Mononuclear cell (primary cell): ENCODE results near the gene RAD23A. TPM values are rescaled to one million over a fixed set of nuclear protein-coding genes. Genes with fewer than 3 reads are reported as not detected.

Experiments
- H3K27me3 ChIP-seq: 2 replicates; pipeline ENCODE4 v1.6.0; 2011; ENCODE audit warnings: low read length, control low read depth; ENCODE audit not compliant: insufficient read depth
- H3K4me1 ChIP-seq: 2 replicates; pipeline ENCODE4 v1.5.1; 2011; ENCODE audit warnings: mild to moderate bottlenecking, low read length, control low read depth; ENCODE audit not compliant: insufficient read depth
- H3K4me3 ChIP-seq: 2 replicates; pipeline ENCODE4 v1.5.1; 2011; ENCODE audit warnings: mild to moderate bottlenecking, low read length, moderate library complexity
- H3K9me3 ChIP-seq: 2 replicates; pipeline ENCODE4 v1.5.1; 2011; ENCODE audit warnings: low read depth, mild to moderate bottlenecking, control low read depth, low read length
- total RNA-seq: library from RNA; depleted of rRNA; stranded (reverse); fragments of >200 nt; gene quantifications from one replicate; pipeline ENCODE4 v1.2.3, GENCODE V29; 2012

RAD23A gene
- total RNA-seq, 1 donor: 48.8 TPM

DNA sequence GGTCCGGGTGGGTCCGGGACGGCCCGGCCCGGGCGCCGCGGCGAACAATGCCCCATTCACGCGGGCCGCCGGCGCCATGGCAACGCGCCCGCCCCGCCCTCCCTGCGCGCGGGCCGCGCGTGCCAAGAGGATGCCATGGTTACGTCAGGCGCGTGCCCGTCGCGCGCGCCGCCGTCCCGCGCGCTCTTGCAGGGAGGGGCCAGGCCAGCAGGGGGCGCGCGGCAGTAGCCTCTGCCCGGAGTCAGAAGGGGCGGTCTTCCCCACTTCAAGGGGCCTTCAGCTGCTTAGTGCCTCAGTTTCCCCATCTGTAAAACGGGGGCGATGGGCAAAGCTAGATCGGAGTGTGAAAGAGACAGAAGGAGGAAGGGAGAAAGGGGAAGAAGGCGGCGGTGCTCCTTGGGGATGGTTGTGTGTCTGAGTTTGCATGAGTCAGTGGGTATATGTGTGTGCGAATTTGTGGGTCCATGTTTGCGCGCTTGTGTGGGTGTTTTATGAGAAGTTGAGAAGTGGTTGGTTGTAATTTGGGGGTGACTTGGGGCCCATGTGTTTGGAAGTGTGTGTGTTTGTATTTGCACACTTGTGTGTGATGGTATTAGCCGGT is 38.0 kb downstream of the RAD23A start:
- no peak overlapping the region for H3K4me3 ChIP-seq
- no peaks in the 10 kb centered on the region for H3K27me3 ChIP-seq
- H3K9me3 ChIP-seq: no peaks in the 10 kb centered on the region
- peaks cover 25% of the 10 kb centered on the region for H3K4me1 ChIP-seq

DNA sequence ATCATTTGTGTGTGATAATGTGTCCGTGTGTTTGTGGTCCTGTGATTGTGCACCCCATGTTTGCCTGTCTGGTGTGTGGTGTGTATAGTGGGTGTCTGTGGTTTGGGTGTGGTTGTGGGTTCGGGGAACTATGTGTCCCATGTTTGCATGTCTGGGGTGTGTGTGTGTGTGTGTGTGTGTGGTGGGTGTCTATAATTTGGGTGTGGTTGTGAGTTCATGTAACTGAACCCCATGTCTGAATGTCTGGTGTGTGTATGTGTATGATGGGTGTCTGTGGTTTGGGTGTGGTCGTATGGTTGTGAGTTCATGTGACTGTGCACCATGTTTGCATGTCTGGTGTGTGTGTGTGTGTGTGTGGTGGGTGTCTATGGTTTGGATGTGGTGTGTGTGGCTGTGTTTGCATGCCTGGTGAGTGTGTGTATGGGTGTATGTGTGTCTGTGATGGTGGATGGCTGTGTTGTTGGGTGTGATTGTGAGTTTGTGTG is 38.5 kb downstream of the RAD23A start:
- Histone ChIP-seq H3K9me3 (no peaks in the 10 kb centered on the region), H3K4me1 (peaks cover 25% of the 10 kb centered on the region), H3K4me3 (no peak overlapping the region), H3K27me3 (no peaks in the 10 kb centered on the region)

DNA sequence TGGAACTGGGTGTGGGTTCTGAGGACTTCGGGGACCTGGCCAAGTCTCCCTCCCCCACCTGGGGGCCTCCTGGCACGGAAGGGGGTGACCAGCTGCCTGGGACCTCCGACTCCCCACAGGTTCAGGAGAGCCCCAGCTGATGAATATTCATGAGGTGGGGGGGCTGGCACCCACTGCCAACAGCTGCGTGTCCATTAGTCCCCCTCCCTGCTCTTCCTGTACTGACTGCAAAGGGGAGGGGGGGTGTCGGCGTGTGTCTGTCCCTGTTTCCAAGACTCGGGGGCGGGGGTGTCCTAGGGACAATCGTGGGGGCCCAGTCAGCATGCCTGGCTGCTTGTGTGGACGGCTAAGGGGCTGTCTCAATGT is 39.0 kb downstream of the RAD23A start:
- no peaks in the 10 kb centered on the region for H3K9me3 ChIP-seq
- H3K4me1 ChIP-seq: peaks cover 25% of the 10 kb centered on the region
- no peak overlapping the region for H3K4me3 ChIP-seq
- no peaks in the 10 kb centered on the region for H3K27me3 ChIP-seq

DNA sequence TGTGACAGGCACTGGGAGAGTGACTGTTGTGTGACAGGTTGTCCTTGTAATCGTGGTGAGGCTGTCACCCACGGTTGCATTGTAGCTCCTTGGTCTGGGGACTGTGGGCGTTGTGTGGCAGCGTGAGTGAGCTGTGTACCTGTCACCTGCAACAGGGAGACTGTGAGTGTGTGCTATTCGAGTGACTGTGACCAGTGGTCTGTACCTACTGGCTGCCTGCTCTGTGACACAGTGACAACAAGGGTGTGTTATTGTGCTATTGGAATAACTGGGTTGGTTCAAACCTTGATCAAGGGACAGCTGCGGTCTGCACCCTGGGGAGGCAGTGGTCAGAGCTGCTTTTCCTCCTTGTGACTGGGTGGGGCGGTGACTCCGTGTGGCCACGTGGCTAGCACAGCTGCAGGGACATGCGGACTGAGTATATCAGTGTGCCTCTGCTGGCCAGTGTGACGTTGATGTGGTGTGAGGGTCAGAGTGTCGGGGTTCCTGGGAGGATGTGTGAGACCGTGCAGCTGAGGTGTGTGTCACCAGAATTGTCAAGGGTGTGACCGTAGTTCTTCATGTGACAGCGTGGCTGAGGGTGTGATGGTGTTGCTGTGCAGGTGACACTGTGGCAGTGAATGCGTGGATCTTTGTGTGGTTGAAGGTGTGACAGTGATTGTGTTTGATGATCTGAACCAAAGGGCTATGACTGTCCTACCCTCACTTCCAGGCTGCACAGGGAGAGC is 39.6 kb downstream of the RAD23A start:
- Histone ChIP-seq H3K27me3 (no peaks in the 10 kb centered on the region), H3K4me3 (no peak overlapping the region), H3K9me3 (no peaks in the 10 kb centered on the region)

DNA sequence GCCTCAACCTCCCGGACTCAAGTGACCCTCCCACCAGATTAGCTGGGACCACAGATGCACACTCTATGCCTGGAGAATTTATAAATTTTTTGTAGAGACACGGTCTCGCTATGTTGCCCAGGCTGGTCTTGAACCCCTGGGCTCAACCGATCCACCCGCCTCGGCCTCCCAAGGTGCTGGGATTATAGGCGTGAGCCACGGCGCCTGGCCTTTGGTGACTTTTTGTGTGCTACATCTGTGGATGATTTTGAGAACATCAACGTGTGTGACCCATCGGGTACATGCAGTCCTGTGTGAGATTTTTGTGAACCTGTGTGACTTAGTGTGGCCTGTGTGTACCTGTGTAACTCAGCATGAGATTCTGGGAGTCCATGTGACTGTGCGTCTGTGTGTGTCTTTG is 41.1 kb downstream of the RAD23A start:
- Histone ChIP-seq H3K4me1 (peaks cover 25% of the 10 kb centered on the region), H3K27me3 (no peaks in the 10 kb centered on the region), H3K9me3 (no peaks in the 10 kb centered on the region), H3K4me3 (no peak overlapping the region)

More for the DNA sequence above, 39.6 kb downstream of the RAD23A start:
- H3K4me1 ChIP-seq: peaks cover 25% of the 10 kb centered on the region

DNA sequence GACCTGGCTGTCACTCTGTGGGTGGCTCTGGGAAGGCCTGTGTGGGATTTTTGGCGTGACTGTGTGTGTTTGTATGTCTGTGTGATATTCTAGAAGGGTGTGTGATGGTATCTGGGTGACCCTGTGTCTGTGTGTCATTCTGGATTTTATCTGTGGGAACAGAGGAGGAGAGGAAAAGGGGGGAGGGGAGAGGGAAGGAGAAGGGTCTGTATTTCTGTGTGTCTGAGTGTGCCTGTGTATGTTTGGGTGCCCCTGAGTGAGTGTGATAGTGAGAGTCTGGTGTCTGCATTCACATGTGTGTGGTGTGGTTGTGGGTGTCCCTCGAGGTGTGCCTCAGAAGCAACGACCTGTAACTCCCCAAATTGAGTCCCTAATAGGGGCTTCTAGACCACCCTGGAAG is 41.5 kb downstream of the RAD23A start:
- Histone ChIP-seq H3K9me3 (no peaks in the 10 kb centered on the region), H3K4me3 (no peak overlapping the region), H3K4me1 (peaks cover 25% of the 10 kb centered on the region), H3K27me3 (no peaks in the 10 kb centered on the region)

DNA sequence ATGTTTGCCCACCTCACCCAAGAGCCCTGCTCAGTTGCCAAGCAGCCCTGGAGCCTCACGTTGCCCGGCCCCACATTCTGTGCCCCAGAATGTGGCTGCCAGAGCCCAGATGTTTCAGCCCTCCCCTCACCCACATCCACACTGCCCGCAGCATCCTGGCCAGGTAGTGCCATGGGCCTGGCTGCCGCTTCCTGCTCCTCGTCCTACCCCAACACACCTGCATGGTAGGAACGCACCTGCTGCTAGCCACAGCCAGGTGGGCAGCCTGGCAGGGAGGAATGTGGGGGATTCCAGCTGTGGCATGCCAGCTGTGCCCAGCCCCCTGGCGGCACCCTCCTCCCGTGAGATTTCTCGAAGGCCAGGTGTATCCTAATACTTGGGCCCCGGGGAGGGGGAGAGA is 42.1 kb downstream of the RAD23A start:
- no peak overlapping the region for H3K4me3 ChIP-seq
- no peaks in the 10 kb centered on the region for H3K27me3 ChIP-seq
- peaks cover 24% of the 10 kb centered on the region for H3K4me1 ChIP-seq
- H3K9me3 ChIP-seq: no peaks in the 10 kb centered on the region

DNA sequence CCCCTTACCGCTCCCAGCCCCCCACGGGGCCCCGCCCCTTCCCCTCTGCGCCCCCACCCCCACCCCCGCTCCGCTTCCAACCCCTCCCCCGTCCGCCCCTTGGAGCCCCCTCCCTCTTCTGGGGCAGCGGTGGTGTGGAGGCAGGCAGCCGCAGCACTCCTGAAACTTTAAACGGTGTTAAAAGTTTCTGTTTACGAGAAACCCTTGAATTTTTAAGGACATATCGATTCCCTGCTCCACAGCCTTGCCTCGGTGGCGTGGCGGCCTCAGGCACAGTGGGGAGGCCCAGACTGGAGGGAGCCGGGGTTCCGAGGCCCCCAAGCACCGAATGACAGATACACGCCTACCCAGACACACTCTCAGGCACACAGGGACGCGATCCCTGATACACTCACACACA is 44.8 kb downstream of the RAD23A start:
- peaks cover 6% of the 10 kb centered on the region for H3K4me1 ChIP-seq

DNA sequence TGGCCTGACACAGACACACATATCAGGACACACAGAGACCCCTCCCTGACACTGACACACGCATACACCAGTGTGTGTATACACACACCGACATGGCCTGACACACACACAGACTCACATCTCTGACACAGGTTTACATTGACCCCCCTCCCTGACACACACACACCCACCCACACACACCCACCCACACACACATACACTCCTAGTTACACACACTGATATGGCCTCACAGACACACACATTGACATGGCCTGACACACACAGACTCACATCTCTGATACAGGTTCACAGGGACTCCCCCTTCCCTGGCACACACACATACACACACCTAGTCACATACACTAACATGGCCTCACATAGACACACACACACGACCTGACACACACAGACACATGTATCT is 45.2 kb downstream of the RAD23A start:
- peaks cover 6% of the 10 kb centered on the region for H3K4me1 ChIP-seq
- H3K27me3 ChIP-seq: peaks cover 8% of the 10 kb centered on the region
- no peak overlapping the region for H3K4me3 ChIP-seq
- no peaks in the 10 kb centered on the region for H3K9me3 ChIP-seq

More for the DNA sequence above, 44.8 kb downstream of the RAD23A start:
- Histone ChIP-seq H3K4me3 (no peak overlapping the region), H3K9me3 (no peaks in the 10 kb centered on the region), H3K27me3 (peaks cover 8% of the 10 kb centered on the region)

DNA sequence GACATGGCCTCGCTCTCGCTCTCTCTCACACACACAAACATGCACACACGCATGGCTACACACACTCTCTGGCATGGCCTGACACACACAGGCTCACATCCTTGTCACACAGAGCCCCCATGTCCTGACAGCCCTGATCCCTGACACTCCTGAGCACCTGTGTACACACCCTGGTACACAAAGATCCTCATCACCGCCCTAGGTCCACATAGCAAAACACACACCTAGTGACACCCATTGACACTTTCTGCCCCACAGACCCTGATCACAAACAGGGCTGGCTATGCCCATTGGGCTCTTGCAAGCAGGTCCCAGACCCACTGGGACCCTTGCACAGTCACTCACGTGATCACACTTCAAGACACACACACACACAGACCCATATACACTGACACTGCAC is 45.6 kb downstream of the RAD23A start:
- Histone ChIP-seq H3K4me1 (peaks cover 9% of the 10 kb centered on the region), H3K27me3 (peaks cover 8% of the 10 kb centered on the region), H3K9me3 (no peaks in the 10 kb centered on the region), H3K4me3 (no peak overlapping the region)

DNA sequence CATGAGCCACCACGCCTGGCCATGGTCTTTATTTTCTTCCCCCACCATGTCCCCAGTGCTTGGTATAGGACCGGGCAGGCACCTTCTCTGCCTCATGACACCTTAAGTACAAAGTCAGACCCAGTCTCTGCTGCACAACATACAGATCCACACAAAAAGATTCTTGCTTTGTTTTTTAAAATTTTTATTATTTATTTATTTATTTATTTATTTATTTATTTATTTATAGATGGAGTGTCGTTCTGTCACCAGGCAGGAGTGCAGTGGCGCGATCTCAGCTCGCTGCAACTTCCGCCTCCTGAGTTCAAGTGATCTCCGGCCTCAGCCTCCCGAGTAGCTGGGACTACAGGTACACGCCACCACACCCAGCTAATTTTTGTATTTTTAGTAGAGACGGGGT is 47.1 kb downstream of the RAD23A start:
- H3K9me3 ChIP-seq: no peaks in the 10 kb centered on the region
- peaks cover 9% of the 10 kb centered on the region for H3K4me1 ChIP-seq
- peaks cover 8% of the 10 kb centered on the region for H3K27me3 ChIP-seq
- H3K4me3 ChIP-seq: no peak overlapping the region

DNA sequence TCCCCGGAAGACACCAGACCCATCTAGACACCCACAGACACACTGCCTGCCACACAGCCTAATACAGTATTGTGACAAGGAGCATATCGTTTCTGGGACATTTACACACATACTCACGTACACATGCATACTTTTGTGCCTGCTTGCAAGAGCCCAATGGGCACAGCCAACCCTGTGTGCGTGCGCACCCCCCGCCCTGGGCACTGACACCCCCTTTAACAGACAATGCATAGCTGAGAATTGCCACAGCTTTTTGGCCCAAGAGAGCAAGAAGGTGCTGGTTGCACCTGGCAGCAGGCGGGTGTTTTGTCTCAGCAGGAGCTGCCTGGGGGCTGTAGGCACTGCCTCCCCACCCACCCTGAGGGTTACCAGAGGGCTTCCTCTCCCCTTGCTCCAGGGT is 47.9 kb downstream of the RAD23A start:
- no peaks in the 10 kb centered on the region for H3K9me3 ChIP-seq
- H3K27me3 ChIP-seq: peaks cover 8% of the 10 kb centered on the region
- peaks cover 9% of the 10 kb centered on the region for H3K4me1 ChIP-seq
- no peak overlapping the region for H3K4me3 ChIP-seq

DNA sequence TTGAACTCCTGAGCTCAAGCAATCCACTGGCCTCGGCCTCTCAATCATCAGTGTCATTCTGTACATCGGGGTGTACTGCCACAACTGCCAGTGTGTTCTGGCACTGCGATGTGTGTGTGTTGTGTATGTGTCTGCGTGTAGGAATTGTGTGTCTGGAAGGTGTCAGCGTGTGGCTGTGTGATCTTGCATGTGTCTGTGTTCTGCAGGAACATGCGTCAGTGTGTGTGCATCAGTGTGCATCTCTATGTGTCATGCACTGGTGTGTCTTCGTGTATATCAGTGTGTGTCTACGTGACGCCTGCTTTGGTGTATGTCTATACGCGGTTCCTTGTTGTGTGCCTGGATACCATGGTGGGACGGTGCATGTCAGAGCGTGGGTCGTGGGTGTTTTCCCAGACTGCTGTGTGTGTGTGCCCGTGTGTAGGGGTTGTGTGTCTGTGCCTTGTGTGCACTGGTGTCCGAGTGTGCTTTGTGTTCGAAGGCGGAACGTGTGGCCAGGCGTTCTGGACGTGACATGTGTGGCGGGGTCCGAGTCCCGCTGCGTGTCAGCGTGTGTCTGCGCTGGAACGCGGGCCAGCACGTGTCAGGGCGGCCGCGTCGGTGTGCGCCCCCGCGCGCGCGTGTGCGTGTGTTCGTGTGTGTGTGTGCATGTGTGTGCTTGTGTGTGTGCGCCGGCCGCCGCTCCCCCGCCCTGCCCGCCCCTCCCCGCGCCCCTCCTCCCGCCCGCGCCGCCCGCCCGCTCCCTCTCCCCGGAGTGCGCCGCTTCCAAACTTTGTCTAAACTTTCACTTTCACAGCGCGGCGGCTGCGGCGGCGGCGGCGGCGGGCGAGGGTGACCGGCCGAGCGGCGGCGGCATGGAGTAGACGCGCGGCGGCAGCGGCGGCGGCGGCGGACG is 49.3 kb downstream of the RAD23A start, which contains the start of gene NFIX:
Gene NFIX, plus strand, starts transcription at position 775 of the 895 bp plus-strand sequence. CDS start 363 bp downstream, outside the sequence.
- H3K4me1 ChIP-seq: peaks cover 9% of the 10 kb centered on the region
- peak within 1 kb of the TSS; percentile 34 for H3K4me3 ChIP-seq
- H3K9me3 ChIP-seq: no peaks in the 10 kb centered on the region
- H3K27me3 ChIP-seq: peaks cover 8% of the 10 kb centered on the region

DNA sequence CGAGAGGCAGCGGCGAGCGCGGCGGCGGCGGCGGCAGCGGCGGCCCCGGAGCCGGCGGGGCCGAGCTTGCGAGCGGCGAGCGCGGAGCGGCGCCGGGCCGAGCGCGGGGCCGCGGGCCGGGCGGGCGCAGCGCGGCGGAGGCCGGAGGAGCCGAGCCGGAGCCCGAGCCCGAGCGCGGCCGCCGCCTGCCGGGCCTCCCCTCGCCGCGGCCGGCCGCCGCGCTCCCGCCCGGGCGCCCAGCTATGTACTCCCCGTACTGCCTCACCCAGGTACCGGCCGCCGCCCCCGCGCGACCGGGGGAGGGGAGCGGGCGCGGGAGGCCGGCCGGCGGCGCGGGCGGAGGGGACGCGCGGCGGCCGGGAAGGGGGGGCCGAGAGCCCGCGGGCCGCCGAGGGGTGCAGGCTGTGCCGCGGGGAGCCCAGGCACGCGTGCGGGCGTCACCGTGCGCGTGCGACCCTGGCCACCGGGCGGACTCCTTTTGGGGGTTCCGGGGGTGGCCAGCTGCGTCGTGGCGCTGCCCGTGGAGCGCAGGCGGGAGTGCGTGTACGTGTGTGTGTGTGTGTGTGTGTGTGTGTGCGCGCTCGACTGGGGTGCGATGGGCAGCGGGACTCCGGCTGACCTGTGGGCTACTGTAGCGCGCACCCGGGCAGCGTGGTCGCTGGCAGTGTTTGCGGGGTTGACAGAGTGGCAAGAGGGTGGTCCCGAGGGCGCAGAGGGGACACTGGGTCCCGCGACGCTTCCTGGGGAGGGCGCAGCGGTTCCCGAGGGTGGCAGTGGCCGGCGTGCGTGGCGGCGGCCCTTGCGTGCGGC is 50.1 kb downstream of the RAD23A start:
- Histone ChIP-seq H3K4me3 (peak overlapping the region; percentile 20), H3K9me3 (no peaks in the 10 kb centered on the region)

More for the DNA sequence above, 50.1 kb downstream of the RAD23A start:
- Histone ChIP-seq H3K27me3 (peaks cover 8% of the 10 kb centered on the region), H3K4me1 (peaks cover 9% of the 10 kb centered on the region)
